Liver (tissue), 3 donors: ENCODE measurements around the gene PTPRN2.

Experiments used
- EGR1 ChIP-seq, 2 donors: IDR thresholded peaks; 2 replicates each; pipeline ENCODE4 v1.6.1; 2016 to 2018; ENCODE audit warnings: antibody characterized with exemption in 2 of 2, low read depth in 2 of 2
- FOXA1 ChIP-seq: IDR thresholded peaks from 2 replicates; pipeline ENCODE4 v1.6.1; 2016; ENCODE audit warnings: antibody characterized with exemption
- FOXA2 ChIP-seq: IDR thresholded peaks from 2 replicates; pipeline ENCODE4 v1.6.1; 2016; ENCODE audit warnings: antibody characterized with exemption
- GABPA ChIP-seq, 2 donors: IDR thresholded peaks in 1 of 2; conservative IDR thresholded peaks in 1 of 2; 2 replicates each; pipeline ENCODE4 v1.6.1; 2016; ENCODE audit warnings: antibody characterized with exemption in 2 of 2, mild to moderate bottlenecking in 1 of 2, moderate library complexity in 1 of 2
- JUND ChIP-seq, 2 donors: IDR thresholded peaks; 2 replicates each; pipeline ENCODE4 v1.6.1; 2016; ENCODE audit warnings: antibody characterized with exemption in 2 of 2
- RAD21 ChIP-seq, 2 donors: IDR thresholded peaks; 2 replicates each; pipeline ENCODE4 v1.6.1; 2016; ENCODE audit warnings: antibody characterized with exemption in 2 of 2, mild to moderate bottlenecking in 2 of 2
- SP1 ChIP-seq: IDR thresholded peaks from 2 replicates; pipeline ENCODE4 v1.6.1; 2018; ENCODE audit warnings: antibody characterized with exemption, mild to moderate bottlenecking
- YY1 ChIP-seq: IDR thresholded peaks from 2 replicates; pipeline ENCODE4 v1.6.1; 2016; ENCODE audit warnings: antibody characterized with exemption, mild to moderate bottlenecking
- TF ChIP-seq, protein P1 (sequence below): IDR thresholded peaks from 2 replicates; pipeline ENCODE4 v1.6.1; 2016; ENCODE audit warnings: antibody characterized with exemption, mild to moderate bottlenecking
- TF ChIP-seq, protein P2 (sequence below): fragments of 150-350 bp; IDR thresholded peaks from 2 replicates; pipeline ENCODE4 v1.5.1; 2017; ENCODE audit warnings: improper control_type of control experiment, low read depth, low read length; ENCODE audit not compliant: missing input control
- TF ChIP-seq, protein P3 (sequence below): IDR thresholded peaks from 2 replicates; pipeline ENCODE4 v1.6.1; 2016; ENCODE audit warnings: antibody characterized with exemption
- donor health status: healthy.
- donor health status: healthy.

DNA sequence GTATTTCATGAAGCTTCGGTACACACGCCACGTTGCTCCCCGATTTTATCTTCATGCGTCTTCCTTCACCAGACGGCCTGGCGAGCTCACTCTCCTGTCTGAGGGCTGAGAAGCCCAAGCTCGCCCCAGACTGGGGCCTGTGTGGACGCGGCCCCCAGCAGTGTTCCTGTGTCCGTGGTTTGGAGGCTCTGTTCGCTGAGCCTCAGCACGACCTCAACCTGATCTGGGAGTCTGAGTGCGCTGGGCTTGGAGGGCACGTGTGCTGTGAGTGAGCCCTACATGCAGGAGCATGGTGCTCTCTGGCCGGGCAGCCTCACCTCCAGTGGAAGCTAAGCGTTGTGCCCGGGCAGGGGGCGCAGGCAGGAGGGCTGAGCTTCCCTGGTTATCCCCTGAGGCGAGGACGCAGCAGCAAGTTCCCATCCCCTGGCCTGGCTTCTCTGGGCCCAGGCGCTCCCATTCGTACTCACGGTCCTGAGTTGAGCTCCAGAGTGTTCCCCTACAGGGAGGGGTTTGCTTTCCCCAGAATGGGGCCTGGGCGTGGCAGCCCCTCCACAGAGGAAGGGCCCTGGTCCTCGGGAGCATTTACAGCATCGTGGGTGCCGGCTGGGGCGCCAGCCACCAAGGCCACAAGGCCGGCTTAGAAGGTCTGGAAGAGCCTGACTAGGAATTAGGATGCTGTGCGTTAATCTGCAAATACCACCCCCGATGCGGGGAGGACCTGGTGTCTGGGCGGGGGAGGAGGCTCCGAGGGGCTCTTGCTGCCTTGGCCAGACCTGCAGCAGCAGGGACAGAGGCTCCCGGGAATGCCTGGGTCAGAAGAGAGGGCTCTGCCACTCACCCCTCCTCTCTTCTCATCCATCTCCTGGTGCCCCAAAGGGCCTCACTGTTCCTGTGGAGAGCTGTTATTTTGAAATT lies 850.2 kb downstream of the PTPRN2 start:
- TF ChIP-seq, protein P1, sequence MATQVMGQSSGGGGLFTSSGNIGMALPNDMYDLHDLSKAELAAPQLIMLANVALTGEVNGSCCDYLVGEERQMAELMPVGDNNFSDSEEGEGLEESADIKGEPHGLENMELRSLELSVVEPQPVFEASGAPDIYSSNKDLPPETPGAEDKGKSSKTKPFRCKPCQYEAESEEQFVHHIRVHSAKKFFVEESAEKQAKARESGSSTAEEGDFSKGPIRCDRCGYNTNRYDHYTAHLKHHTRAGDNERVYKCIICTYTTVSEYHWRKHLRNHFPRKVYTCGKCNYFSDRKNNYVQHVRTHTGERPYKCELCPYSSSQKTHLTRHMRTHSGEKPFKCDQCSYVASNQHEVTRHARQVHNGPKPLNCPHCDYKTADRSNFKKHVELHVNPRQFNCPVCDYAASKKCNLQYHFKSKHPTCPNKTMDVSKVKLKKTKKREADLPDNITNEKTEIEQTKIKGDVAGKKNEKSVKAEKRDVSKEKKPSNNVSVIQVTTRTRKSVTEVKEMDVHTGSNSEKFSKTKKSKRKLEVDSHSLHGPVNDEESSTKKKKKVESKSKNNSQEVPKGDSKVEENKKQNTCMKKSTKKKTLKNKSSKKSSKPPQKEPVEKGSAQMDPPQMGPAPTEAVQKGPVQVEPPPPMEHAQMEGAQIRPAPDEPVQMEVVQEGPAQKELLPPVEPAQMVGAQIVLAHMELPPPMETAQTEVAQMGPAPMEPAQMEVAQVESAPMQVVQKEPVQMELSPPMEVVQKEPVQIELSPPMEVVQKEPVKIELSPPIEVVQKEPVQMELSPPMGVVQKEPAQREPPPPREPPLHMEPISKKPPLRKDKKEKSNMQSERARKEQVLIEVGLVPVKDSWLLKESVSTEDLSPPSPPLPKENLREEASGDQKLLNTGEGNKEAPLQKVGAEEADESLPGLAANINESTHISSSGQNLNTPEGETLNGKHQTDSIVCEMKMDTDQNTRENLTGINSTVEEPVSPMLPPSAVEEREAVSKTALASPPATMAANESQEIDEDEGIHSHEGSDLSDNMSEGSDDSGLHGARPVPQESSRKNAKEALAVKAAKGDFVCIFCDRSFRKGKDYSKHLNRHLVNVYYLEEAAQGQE, result no peak
- TF ChIP-seq SP1, result no peak
- TF ChIP-seq, protein P2, sequence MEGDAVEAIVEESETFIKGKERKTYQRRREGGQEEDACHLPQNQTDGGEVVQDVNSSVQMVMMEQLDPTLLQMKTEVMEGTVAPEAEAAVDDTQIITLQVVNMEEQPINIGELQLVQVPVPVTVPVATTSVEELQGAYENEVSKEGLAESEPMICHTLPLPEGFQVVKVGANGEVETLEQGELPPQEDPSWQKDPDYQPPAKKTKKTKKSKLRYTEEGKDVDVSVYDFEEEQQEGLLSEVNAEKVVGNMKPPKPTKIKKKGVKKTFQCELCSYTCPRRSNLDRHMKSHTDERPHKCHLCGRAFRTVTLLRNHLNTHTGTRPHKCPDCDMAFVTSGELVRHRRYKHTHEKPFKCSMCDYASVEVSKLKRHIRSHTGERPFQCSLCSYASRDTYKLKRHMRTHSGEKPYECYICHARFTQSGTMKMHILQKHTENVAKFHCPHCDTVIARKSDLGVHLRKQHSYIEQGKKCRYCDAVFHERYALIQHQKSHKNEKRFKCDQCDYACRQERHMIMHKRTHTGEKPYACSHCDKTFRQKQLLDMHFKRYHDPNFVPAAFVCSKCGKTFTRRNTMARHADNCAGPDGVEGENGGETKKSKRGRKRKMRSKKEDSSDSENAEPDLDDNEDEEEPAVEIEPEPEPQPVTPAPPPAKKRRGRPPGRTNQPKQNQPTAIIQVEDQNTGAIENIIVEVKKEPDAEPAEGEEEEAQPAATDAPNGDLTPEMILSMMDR, result no peak
- TF ChIP-seq YY1, result no peak
- no peak for TF ChIP-seq FOXA2
- TF ChIP-seq, protein P3, sequence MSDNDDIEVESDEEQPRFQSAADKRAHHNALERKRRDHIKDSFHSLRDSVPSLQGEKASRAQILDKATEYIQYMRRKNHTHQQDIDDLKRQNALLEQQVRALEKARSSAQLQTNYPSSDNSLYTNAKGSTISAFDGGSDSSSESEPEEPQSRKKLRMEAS, result no peak
- TF ChIP-seq RAD21 (IDR thresholded peaks at IDR 0.05), result no peak
- no peak for TF ChIP-seq GABPA (IDR thresholded peaks at IDR 0.05 in 1 of 2, conservative IDR thresholded peaks at IDR 0.05 in 1 of 2)
- no peak for TF ChIP-seq FOXA1
- TF ChIP-seq JUND (IDR thresholded peaks at IDR 0.05), result no peak
- TF ChIP-seq EGR1 (IDR thresholded peaks at IDR 0.05; ENCODE audit: low read depth in 2 of 2), result no peak
